HG03469 (cell line): ENCODE results near the gene LMNTD2.
"Not testable (repeated sequence)": the region's sequence is repeated elsewhere in the genome, so short reads cannot be mapped to it uniquely, and the experiment has no call there.

Experiments used
- ATAC-seq: cut with Tn5 transposase; IDR thresholded peaks from one replicate; pipeline ENCODE4 v1.9.1; 2021; ENCODE audit warnings: mild to moderate bottlenecking, moderate library complexity, moderate number of reproducible peaks; ENCODE audit not compliant: unreplicated experiment

Gene LMNTD2

GRCh38 chr11:589798-590197 is 29.3 kb upstream of the LMNTD2 start:
- no peak for ATAC-seq

DNA sequence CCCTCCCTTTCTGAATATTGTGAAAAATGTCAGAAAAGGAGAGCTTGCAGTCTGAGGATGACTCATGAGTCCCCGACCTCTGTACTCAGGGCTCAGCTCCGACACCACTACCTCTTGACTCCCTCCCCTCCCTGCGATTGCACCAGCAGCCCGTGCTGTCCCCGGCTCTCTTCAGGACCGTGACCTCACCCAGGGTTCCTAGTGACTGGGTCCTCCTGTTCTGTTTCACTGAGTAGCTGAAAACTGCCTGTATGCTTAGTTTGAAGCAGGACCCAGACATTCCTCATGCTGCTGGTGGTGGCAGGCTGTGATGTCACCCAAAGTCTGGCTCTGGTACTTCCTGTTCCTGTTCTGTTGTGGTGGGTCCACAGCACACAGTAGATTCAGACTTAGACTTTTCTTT is 27.4 kb upstream of the LMNTD2 start:
- ATAC-seq, result no peak

DNA sequence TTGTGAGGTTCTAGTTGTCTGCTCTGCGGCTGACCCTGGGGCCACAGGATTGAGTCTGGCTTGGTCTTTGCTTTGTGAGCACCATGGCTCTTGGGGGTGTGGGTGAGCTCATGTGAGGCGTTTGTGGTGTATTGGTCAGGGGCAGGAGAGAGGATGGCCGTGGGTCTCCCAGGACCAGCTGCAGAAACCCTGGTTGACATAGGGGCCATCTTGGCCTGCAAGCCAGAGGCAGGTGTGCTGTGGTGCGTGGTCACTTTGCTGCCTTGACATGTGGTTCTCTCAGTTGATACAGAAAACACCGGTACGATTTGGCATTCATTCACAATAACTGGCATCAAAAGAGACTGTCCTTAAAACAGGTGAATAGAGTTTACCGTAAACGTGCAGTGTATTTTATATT is 27.0 kb upstream of the LMNTD2 start:
- ATAC-seq, result no peak

DNA sequence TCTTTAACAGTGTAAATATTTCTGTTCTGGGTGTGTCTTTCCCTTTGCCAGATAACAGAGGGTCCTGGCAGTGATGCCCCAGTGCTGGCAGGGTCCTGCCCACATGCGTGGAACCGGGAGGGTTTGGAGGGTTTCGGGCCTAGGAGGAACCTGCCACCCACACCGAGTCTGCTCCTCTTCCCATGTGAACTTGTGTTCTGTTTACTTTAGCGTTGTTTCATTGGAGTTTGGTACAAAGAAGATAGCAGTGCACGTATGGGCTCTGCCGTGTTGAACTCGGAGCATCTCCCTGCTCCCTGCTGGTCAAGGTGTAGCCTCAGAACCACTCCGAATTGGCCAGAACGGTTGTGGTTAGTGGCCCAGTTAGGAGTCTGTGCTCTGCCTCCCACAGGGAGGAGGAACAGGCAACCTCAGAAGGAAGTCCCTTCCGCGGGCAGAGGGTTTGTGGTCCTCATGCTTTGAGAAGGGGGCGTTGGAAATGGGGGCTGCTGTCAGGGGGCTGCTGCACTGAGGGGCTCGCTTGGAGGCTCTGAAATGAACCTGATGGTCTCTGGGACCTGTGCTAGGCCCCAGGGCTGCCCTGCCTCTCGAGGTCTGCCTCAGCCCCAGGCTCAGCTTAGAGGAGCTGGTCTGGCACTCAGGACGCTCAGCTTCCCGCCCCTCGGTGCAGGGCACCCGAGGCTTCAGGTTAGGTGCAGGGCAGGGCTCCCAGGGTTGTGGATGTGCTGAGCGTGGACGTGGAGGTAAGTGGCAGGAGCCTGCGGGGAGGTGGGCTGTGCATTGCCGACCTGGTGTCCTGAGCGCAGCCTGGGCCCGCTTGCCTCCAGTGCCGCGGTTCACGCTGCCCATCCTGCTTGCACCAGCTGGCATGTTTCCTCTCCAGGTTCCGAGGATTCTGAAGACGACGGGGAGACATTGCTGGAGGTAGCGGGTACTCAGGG is 26.1 kb upstream of the LMNTD2 start:
- no peak for ATAC-seq

DNA sequence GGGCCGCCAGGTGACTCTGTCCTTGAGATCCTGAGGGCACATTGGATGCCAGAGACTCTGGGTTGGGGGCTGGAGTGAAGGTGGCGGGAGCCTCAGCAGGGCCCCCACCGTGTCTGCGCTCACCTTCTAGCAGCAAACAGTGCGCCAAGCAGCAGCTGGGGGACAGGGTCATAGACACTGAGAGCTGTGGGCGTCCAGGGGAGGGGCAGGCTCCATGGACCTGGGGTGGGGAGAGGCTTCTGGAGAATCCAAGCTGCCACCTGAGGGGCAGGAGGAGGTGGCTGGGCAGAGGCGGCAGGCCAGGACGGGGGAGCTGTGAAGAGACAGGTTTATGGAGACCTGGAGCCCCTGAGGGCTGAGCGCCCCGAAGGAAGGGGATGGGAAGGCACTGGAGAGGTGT is 23.7 kb upstream of the LMNTD2 start:
- no peak for ATAC-seq

DNA sequence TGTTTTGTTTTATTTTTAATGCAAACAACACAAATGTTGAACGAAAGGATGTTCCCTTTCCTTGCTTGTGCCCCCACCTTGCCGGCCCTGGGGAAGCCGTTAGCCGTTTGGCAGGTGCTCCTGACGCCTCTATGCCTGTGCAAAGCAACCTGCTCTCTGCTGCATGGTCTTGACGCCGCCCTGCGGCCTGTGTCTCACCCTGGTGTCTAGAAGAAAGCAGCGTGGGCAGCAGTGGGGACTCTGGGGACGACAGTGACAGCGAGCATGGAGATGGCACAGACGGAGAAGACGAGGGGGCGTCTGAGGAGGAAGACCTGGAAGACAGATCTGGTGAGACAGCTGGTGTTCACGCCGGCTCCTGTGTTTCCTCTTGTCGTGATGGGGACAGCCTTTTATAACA is 21.2 kb upstream of the LMNTD2 start:
- ATAC-seq, result no peak

DNA sequence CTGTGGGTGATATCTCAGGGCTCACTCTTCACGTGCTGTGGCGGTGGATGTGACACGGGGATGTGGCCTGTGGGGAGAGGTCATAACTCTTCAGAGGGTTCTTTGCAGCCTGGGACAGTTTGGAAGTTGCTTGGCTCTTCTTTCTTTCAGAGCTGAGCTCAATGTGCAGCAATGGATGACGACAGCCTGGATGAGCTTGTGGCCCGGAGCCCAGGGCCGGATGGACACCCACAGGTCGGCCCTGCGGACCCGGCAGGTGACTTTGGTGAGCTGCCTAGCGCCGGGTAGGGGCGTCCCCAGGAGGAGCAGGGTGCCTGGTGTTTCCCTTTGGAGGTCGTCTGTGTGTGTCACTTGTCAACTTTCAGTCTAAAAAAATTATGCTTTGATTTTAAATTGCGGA is 20.8 kb upstream of the LMNTD2 start:
- no peak for ATAC-seq

GRCh38 chr11:579830-580601 is 19.5 kb upstream of the LMNTD2 start:
- no peak for ATAC-seq

- ATAC-seq, result no peak
Measured at GRCh38 chr11:578276-579035, 17.9 kb upstream of the LMNTD2 start.

DNA sequence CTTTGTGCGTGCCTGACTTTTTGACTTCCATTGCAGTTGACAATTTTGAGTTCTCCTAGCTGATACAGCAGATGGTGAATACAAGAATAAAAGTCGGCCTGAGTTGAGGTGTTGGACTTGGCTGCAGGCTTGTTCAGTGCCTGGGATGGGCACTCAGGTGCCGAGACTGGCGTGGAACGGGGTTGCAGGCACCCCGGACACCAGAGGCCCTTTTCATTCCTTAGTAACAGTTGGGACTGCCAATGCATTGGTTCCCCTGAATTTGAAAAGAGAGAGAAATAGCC is 17.0 kb upstream of the LMNTD2 start:
- no peak for ATAC-seq

DNA sequence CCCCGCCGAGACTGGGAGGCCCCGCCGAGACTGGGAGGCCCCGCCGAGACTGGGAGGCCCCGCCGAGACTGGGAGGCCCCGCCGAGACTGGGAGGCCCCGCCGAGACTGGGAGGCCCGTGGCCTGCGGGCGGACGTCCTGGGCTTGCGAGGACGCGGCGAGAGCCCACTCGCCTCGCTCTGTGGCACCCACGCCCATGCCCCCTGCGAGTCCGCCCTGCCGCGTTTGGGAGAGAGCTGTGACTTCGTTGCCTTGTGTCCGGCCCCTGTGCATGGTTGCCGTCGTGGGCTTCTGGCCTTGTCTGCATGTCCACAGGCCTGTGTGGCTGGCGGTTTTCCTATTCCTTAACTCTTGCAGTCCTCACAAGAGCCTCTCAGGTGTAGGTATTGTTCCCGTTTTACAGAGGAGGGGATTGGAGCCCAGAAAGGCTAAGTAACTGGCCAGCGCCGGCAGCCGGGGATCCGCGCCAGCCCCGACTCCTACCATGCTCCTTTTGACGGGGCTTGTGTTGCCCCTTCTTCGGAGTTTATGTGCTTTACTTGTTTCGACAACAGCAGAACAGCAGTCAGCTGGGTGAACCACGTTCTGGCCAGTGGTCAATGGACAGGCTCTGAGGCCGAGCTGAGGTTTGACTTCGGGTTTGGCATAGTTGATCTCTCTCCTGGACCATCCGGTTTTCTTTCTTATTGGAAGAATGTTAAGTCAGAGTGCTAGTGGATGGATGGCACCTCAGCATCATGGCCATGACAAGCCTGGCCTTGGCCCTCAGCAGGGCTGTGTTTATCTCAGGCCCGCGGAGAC is 16.5 kb upstream of the LMNTD2 start:
- ATAC-seq, result no peak

- peak; percentile 47 for ATAC-seq
Measured at GRCh38 chr11:575996-576768, 15.6 kb upstream of the LMNTD2 start, which contains the start of gene PHRF1. TSS of gene PHRF1 (plus strand) at chr11:576470. CDS start at chr11:581513, 5,043 bp downstream.

DNA sequence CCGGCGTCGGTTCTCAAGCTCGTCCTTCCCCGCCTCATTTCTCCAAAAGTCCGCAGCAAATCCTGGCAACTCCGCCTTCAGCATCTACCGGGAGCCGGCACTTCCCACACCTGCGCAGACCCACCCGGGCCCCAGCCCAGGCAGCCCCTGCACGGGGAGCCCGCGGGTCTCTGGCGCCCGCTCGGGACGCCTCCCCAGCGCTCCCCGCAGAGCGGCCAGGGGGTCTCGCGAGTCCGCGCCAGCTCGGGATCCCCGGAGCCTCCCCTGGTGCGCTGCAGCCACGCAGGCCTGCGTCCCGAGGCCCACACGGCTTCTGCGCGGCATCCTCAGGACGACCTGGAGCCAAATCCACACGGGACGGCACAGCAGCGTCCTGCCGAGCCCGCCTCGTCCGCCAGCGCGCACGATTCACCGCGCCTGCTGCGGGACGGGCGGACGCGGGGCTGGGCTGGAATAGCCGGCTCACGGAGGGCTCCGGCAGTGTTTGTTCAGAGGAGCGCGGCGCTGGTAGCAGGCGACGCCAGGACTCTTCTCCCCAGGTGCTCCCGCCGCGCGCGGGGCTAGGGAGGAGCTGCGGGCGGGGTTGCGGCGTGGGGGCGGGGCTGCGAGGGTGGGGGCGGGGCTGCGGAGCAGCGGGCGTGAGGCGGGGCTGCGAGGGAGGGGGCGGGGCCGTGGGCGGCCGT is 14.9 kb upstream of the LMNTD2 start:
- no peak for ATAC-seq

GRCh38 chr11:574632-575312 is 14.2 kb upstream of the LMNTD2 start:
- ATAC-seq, result no peak

- not testable (repeated sequence) for ATAC-seq
Measured at GRCh38 chr11:574031-574570, 13.6 kb upstream of the LMNTD2 start.

- ATAC-seq, result no peak
Measured at GRCh38 chr11:573146-573759, 12.7 kb upstream of the LMNTD2 start.

- ATAC-seq, result no peak
Measured at GRCh38 chr11:571802-572185, 11.3 kb upstream of the LMNTD2 start.
